ENCODE results near the gene CHRNE. TPM values are rescaled to one million over a fixed set of nuclear protein-coding genes. Genes with fewer than 3 reads are reported as not detected.

CHRNE gene
- total and polyA plus RNA-seq, 2 of the 4 experiments (the other 2 are of a cell fraction): under 0.01 to 0.21 TPM

DNA sequence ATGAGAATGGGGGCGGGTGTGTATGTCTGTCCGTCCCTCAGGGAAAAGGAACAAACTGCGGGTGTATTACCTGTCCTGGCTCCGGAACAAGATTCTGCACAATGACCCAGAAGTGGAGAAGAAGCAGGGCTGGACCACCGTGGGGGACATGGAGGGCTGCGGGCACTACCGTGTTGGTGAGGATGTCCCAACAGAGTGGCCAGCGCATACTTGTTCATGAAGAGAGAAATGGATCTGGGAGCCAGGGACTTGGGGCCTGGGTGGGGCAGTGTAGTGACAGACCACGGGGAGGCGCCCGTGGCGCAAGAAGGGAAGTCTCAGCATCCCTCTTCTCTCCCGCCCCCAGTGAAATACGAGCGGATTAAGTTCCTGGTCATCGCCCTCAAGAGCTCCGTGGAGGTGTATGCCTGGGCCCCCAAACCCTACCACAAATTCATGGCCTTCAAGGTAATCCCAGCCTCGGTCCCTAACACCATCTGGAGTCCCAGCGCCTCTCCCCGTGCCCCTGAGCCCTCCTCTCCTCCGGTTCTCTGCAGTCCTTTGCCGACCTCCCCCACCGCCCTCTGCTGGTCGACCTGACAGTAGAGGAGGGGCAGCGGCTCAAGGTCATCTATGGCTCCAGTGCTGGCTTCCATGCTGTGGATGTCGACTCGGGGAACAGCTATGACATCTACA is 7.1 kb downstream of the CHRNE start:
- ChIA-PET POLR2A (ENCODE audit: unreplicated experiment) (no interaction called here), CTCF (interaction anchor here (1.5 kb wide), 1 partner anchor 106 kb away, joined by 5 read pairs; no protein-coding TSS in a partner anchor)
- Histone ChIP-seq H2BK15ac (ENCODE audit: low read depth, low read length) (no peak overlapping the region), H2AK9ac (replicated peaks; ENCODE audit: low read depth, low read length, poor library complexity) (no peak overlapping the region), H3K23ac (ENCODE audit: low read depth, low read length) (no peak overlapping the region), H2AFZ (replicated peaks; ENCODE audit: low read length, poor library complexity) (no peak overlapping the region), H3K4ac (ENCODE audit: low read depth, low read length) (no peak overlapping the region), H3K9me1 (ENCODE audit: insufficient read depth, low read length) (no peaks in the 10 kb centered on the region), H3K4me2 (ENCODE audit: low read depth, low read length) (no peak overlapping the region), H3K4me1 (ENCODE audit: control insufficient read depth, insufficient read depth, low read length) (no peaks in the 10 kb centered on the region), H3K9ac (ENCODE audit: low read depth, low read length) (no peak overlapping the region), H3K18ac (ENCODE audit: low read depth, low read length) (no peak overlapping the region), H2BK20ac (ENCODE audit: low read depth, low read length) (no peak overlapping the region), H4K5ac (ENCODE audit: low read depth, low read length) (no peak overlapping the region), H2BK120ac (ENCODE audit: low read depth, low read length) (no peak overlapping the region), H4K91ac (ENCODE audit: insufficient read depth, low read depth, low read length) (no peak overlapping the region), H3K27me3 (ENCODE audit: control insufficient read depth, insufficient read depth, low read length) (no peaks in the 10 kb centered on the region), H3K36me3 (ENCODE audit: control insufficient read depth, insufficient read depth, low read length) (peaks cover 55% of the 10 kb centered on the region), H3K9me3 (ENCODE audit: control insufficient read depth, insufficient read depth, low read length) (no peaks in the 10 kb centered on the region), H3K79me1 (ENCODE audit: low read depth in 1 of 2, low read length in 2 of 2) (no peaks in the 10 kb centered on the region), H3K14ac (replicated peaks; ENCODE audit: low read depth, low read length) (no peak overlapping the region), H3K27ac (ENCODE audit: insufficient read depth, low read length) (no peak overlapping the region), H3K56ac (ENCODE audit: extremely low read depth, insufficient read depth, low read length) (no peak overlapping the region), H4K20me1 (ENCODE audit: insufficient read depth, low read length) (no peaks in the 10 kb centered on the region; the same call in 1 of the 2 replicates), H2BK5ac (ENCODE audit: low read depth, low read length, poor library complexity, severe bottlenecking) (no peak overlapping the region), H4K8ac (ENCODE audit: low read depth in 2 of 2, low read length in 2 of 2) (no peak overlapping the region), H2AK5ac (ENCODE audit: low read depth, low read length) (no peak overlapping the region), H3K4me3 (ENCODE audit: insufficient read depth, low read depth, low read length) (no peak overlapping the region)
- BruUV-seq (replicated peaks): no TSS peak
- intact Hi-C loops (cut with micrococcal nuclease) (no loop called here), dilution Hi-C loops (cut with HindIII; ENCODE audit: low sequenced_read_pairs, unreplicated experiment) (no loop called here), in situ Hi-C loops (cut with MboI; ENCODE audit: low sequenced_read_pairs) (no loop called here)
- ATAC-seq (ENCODE audit: low read depth) (no peak), DNase-seq (no peak)
- 71% methylated on average over 24 of the region's 27 CpGs; no CpG with 5 or more reads in 1 of the 2 experiments for WGBS, 2 experiments (ENCODE audit: extremely low coverage in 2 of 2, insufficient read length in 1 of 2)
- TF ChIP-seq, protein P1, sequence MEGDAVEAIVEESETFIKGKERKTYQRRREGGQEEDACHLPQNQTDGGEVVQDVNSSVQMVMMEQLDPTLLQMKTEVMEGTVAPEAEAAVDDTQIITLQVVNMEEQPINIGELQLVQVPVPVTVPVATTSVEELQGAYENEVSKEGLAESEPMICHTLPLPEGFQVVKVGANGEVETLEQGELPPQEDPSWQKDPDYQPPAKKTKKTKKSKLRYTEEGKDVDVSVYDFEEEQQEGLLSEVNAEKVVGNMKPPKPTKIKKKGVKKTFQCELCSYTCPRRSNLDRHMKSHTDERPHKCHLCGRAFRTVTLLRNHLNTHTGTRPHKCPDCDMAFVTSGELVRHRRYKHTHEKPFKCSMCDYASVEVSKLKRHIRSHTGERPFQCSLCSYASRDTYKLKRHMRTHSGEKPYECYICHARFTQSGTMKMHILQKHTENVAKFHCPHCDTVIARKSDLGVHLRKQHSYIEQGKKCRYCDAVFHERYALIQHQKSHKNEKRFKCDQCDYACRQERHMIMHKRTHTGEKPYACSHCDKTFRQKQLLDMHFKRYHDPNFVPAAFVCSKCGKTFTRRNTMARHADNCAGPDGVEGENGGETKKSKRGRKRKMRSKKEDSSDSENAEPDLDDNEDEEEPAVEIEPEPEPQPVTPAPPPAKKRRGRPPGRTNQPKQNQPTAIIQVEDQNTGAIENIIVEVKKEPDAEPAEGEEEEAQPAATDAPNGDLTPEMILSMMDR (conservative IDR thresholded peaks at IDR 0.05; ENCODE audit: low read depth, low read length): 0 out of 2 replicates have a peak, but pooled peaks have one; percentile 1
- TF ChIP-seq MXI1 (IDR thresholded peaks at IDR 0.05; ENCODE audit: borderline replicate concordance, low read depth, low read length) (no peak), CEBPB (IDR thresholded peaks at IDR 0.05; ENCODE audit: low read depth, low read length) (no peak), FOS (IDR thresholded peaks at IDR 0.05; ENCODE audit: low read depth, low read length) (no peak), NFE2L2 (IDR thresholded peaks at IDR 0.05; ENCODE audit: low read depth, low read length) (no peak)
